Measurements from ENCODE around the gene NCK2. TPM values are rescaled to one million over a fixed set of nuclear protein-coding genes. Genes with fewer than 3 reads are reported as not detected.

Gene NCK2
- total RNA-seq, 1 donor from 2014 or later: 90.0 TPM

GRCh38 chr2:105757433-105757832 is 12.7 kb downstream of the NCK2 start:
- DNase-seq (ENCODE audit: low read depth): no peak
- no peak for FAIRE-seq

GRCh38 chr2:105760191-105760590 is 15.5 kb downstream of the NCK2 start:
- no peak for TF ChIP-seq CTCF (IDR thresholded peaks at IDR 0.05; ENCODE audit: insufficient read depth, low read length, severe bottlenecking)

More at GRCh38 chr2:105757433-105757832, 12.7 kb downstream of the NCK2 start:
- Histone ChIP-seq H3K27me3 (ENCODE audit: control insufficient read depth, insufficient read depth, low read length) (no peaks in the 10 kb centered on the region), H3K4me3 (ENCODE audit: low read depth, low read length) (no peak overlapping the region), H3K36me3 (ENCODE audit: control insufficient read depth, insufficient read depth, low read length) (peaks cover 2% of the 10 kb centered on the region)
- TF ChIP-seq CTCF (IDR thresholded peaks at IDR 0.05; ENCODE audit: insufficient read depth, low read length, severe bottlenecking): no peak

GRCh38 chr2:105760639-105761337 is 16.1 kb downstream of the NCK2 start:
- Histone ChIP-seq H3K27me3 (ENCODE audit: control insufficient read depth, insufficient read depth, low read length) (no peaks in the 10 kb centered on the region), H3K36me3 (ENCODE audit: control insufficient read depth, insufficient read depth, low read length) (peaks cover 3% of the 10 kb centered on the region), H3K4me3 (ENCODE audit: low read depth, low read length) (no peak overlapping the region)
- no peak for TF ChIP-seq CTCF (IDR thresholded peaks at IDR 0.05; ENCODE audit: insufficient read depth, low read length, severe bottlenecking)
- FAIRE-seq (no peak), DNase-seq (ENCODE audit: low read depth) (no peak)

More at GRCh38 chr2:105760191-105760590, 15.5 kb downstream of the NCK2 start:
- Histone ChIP-seq H3K36me3 (ENCODE audit: control insufficient read depth, insufficient read depth, low read length) (peaks cover 2% of the 10 kb centered on the region), H3K4me3 (ENCODE audit: low read depth, low read length) (no peak overlapping the region), H3K27me3 (ENCODE audit: control insufficient read depth, insufficient read depth, low read length) (no peaks in the 10 kb centered on the region)
- FAIRE-seq: no peak
- no peak for DNase-seq (ENCODE audit: low read depth)

GRCh38 chr2:105761931-105762515 is 17.3 kb downstream of the NCK2 start:
- no peak for FAIRE-seq

GRCh38 chr2:105763076-105763475 is 18.4 kb downstream of the NCK2 start:
- Histone ChIP-seq H3K36me3 (ENCODE audit: control insufficient read depth, insufficient read depth, low read length) (peaks cover 4% of the 10 kb centered on the region), H3K27me3 (ENCODE audit: control insufficient read depth, insufficient read depth, low read length) (no peaks in the 10 kb centered on the region), H3K4me3 (ENCODE audit: low read depth, low read length) (no peak overlapping the region)
- FAIRE-seq: no peak
- no peak for DNase-seq (ENCODE audit: low read depth)
- TF ChIP-seq CTCF (IDR thresholded peaks at IDR 0.05; ENCODE audit: insufficient read depth, low read length, severe bottlenecking): no peak

More at GRCh38 chr2:105761931-105762515, 17.3 kb downstream of the NCK2 start:
- no peaks in the 10 kb centered on the region for H3K27me3 ChIP-seq (ENCODE audit: control insufficient read depth, insufficient read depth, low read length)
- H3K4me3 ChIP-seq (ENCODE audit: low read depth, low read length): no peak overlapping the region
- TF ChIP-seq CTCF (IDR thresholded peaks at IDR 0.05; ENCODE audit: insufficient read depth, low read length, severe bottlenecking): no peak
- H3K36me3 ChIP-seq (ENCODE audit: control insufficient read depth, insufficient read depth, low read length): peaks cover 4% of the 10 kb centered on the region
- DNase-seq (ENCODE audit: low read depth): no peak

Measured in bronchial epithelial cell (primary cell).